ENCODE data around the gene PRDM15. TPM values are rescaled to one million over a fixed set of nuclear protein-coding genes. Genes with fewer than 3 reads are reported as not detected.

PRDM15 gene
- total and polyA plus RNA-seq, 4 donors, result 1.2 to 5.7 (median 2.1) TPM

DNA sequence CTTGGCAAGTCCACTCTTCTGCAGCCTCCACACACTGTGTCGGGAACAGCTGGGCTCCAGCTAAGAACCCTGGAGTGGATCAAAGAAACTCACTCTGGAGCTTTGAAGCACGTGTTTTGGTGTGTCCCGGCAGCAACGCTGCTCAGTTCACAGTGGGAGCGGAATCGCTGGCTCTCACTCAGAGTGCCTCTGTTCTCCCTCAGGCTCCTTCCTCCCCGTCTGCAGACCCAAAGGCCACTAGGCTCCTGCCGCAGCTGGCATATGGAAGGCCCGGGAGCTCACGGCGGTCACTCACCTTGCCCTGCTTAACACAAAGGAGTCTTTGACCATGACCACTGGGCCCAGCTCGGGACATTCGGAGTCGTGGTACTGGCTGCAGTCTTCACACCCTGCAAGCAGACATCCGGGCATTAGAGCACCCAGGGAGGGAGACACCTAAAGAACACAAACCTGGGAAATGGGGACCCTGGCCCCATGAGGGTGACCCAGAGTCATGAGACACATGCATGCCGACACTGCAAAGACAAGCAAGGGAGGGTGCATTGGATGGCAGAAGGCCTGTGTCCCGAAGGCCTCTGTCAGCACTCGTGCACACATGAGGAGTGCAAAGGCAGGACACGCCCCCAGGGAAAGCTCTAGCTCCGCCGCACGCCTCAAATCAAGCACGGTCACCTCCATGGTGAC lies 19.7 kb downstream of the PRDM15 start:
- DNase-seq (ENCODE audit: low spot score), result no peak
- H3K36me3 ChIP-seq (ENCODE audit: control insufficient read depth in 4 of 4, insufficient read depth in 3 of 4, low read depth in 1 of 4, low read length in 3 of 4), result peaks cover 0 to 18% (median 9%) of the 10 kb centered on the region in 4 donors
- H3K27me3 ChIP-seq (ENCODE audit: control insufficient read depth in 4 of 4, insufficient read depth in 4 of 4, low read length in 3 of 4), result no peaks in the 10 kb centered on the region
- no peak overlapping the region for H3K9ac ChIP-seq (ENCODE audit: low read depth in 1 of 2, low read length in 2 of 2)
- 98% methylated on average over 23 of the region's 23 CpGs for WGBS
- H3K9me3 ChIP-seq (ENCODE audit: control insufficient read depth in 4 of 4, low read length in 3 of 4), result no peaks in the 10 kb centered on the region
- TF ChIP-seq JUND (IDR thresholded peaks at IDR 0.05), result no peak
- no peak for TF ChIP-seq HNF4G (IDR thresholded peaks at IDR 0.05)
- TF ChIP-seq, protein P1, sequence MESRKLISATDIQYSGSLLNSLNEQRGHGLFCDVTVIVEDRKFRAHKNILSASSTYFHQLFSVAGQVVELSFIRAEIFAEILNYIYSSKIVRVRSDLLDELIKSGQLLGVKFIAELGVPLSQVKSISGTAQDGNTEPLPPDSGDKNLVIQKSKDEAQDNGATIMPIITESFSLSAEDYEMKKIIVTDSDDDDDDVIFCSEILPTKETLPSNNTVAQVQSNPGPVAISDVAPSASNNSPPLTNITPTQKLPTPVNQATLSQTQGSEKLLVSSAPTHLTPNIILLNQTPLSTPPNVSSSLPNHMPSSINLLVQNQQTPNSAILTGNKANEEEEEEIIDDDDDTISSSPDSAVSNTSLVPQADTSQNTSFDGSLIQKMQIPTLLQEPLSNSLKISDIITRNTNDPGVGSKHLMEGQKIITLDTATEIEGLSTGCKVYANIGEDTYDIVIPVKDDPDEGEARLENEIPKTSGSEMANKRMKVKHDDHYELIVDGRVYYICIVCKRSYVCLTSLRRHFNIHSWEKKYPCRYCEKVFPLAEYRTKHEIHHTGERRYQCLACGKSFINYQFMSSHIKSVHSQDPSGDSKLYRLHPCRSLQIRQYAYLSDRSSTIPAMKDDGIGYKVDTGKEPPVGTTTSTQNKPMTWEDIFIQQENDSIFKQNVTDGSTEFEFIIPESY (IDR thresholded peaks at IDR 0.05), result no peak
- TF ChIP-seq YY1 (IDR thresholded peaks at IDR 0.05), result no peak
- TF ChIP-seq TAF1 (conservative IDR thresholded peaks at IDR 0.05), result no peak
- TF ChIP-seq HNF4A (conservative IDR thresholded peaks at IDR 0.05), result no peak
- TF ChIP-seq, protein P2, sequence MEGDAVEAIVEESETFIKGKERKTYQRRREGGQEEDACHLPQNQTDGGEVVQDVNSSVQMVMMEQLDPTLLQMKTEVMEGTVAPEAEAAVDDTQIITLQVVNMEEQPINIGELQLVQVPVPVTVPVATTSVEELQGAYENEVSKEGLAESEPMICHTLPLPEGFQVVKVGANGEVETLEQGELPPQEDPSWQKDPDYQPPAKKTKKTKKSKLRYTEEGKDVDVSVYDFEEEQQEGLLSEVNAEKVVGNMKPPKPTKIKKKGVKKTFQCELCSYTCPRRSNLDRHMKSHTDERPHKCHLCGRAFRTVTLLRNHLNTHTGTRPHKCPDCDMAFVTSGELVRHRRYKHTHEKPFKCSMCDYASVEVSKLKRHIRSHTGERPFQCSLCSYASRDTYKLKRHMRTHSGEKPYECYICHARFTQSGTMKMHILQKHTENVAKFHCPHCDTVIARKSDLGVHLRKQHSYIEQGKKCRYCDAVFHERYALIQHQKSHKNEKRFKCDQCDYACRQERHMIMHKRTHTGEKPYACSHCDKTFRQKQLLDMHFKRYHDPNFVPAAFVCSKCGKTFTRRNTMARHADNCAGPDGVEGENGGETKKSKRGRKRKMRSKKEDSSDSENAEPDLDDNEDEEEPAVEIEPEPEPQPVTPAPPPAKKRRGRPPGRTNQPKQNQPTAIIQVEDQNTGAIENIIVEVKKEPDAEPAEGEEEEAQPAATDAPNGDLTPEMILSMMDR (IDR thresholded peaks at IDR 0.05; ENCODE audit: low read depth, low read length, missing input control), result no peak
- TF ChIP-seq, protein P3, sequence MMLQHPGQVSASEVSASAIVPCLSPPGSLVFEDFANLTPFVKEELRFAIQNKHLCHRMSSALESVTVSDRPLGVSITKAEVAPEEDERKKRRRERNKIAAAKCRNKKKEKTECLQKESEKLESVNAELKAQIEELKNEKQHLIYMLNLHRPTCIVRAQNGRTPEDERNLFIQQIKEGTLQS (IDR thresholded peaks at IDR 0.05), result no peak
- no peak overlapping the region for H3K4me3 ChIP-seq (ENCODE audit: low read depth in 1 of 3, low read length in 3 of 3)
- H3K27ac ChIP-seq (ENCODE audit: low read depth in 1 of 2, low read length in 2 of 2), result no peak overlapping the region
- H3K4me1 ChIP-seq (ENCODE audit: control insufficient read depth in 4 of 4, insufficient read depth in 4 of 4, low read length in 3 of 4), result peaks cover 0 to 4% (median 1%) of the 10 kb centered on the region in 4 donors

DNA sequence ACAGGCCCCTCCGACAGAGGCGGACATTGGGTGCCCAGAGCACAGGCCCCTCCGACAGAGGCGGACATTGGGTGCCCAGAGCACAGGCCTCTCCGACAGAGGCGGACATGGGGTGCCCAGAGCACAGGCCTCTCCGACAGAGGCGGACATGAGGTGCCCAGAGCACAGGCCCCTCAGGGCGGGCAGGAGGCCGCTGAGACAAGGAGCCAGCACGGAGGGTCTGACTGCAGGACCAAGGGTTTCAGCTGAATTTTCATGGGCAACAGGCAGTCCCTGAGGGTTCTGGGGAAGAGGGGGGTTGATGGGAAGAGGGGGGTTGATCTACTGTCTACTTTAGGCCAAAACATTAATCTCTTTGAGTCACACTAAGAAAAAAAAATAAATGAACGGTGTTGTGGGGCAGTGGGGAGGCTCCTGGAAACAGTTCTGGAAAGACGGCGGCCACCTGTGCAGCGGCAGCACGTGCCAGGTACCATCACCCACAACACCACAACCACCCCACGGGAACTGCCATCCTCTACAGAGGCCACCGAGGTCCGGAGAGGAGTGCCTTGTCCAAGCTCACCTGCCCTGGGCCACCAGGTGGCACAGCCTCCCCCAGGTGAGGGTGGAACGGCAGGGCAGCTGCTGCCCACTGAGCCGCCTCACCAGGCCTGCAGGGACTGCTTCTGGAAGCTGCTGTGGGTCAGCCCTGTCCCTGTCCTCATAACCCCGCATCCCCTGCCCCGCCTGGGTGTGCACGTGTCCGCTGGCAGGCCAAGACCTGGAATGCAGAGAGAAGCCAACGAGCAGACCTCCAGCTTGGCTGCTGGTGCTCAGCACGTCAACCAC lies 20.5 kb downstream of the PRDM15 start:
- no peaks in the 10 kb centered on the region for H3K27me3 ChIP-seq (ENCODE audit: control insufficient read depth in 4 of 4, insufficient read depth in 4 of 4, low read length in 3 of 4)
- no peak for DNase-seq (ENCODE audit: low spot score)
- H3K27ac ChIP-seq (ENCODE audit: low read depth in 1 of 2, low read length in 2 of 2), result no peak overlapping the region
- 96% methylated on average over 27 of the region's 27 CpGs for WGBS
- peaks cover 0 to 4% (median 1%) of the 10 kb centered on the region in 4 donors for H3K4me1 ChIP-seq (ENCODE audit: control insufficient read depth in 4 of 4, insufficient read depth in 4 of 4, low read length in 3 of 4)
- H3K36me3 ChIP-seq (ENCODE audit: control insufficient read depth in 4 of 4, insufficient read depth in 3 of 4, low read depth in 1 of 4, low read length in 3 of 4), result peaks cover 6 to 25% (median 12%) of the 10 kb centered on the region in 4 donors
- no peak overlapping the region for H3K4me3 ChIP-seq (ENCODE audit: low read depth in 1 of 3, low read length in 3 of 3)
- no peak overlapping the region for H3K9ac ChIP-seq (ENCODE audit: low read depth in 1 of 2, low read length in 2 of 2)
- H3K9me3 ChIP-seq (ENCODE audit: control insufficient read depth in 4 of 4, low read length in 3 of 4), result no peaks in the 10 kb centered on the region
- TF ChIP-seq YY1 (IDR thresholded peaks at IDR 0.05), result no peak
- TF ChIP-seq GABPA (IDR thresholded peaks at IDR 0.05 in 1 of 2, conservative IDR thresholded peaks at IDR 0.05 in 1 of 2), result no peak
- TF ChIP-seq, protein P4, sequence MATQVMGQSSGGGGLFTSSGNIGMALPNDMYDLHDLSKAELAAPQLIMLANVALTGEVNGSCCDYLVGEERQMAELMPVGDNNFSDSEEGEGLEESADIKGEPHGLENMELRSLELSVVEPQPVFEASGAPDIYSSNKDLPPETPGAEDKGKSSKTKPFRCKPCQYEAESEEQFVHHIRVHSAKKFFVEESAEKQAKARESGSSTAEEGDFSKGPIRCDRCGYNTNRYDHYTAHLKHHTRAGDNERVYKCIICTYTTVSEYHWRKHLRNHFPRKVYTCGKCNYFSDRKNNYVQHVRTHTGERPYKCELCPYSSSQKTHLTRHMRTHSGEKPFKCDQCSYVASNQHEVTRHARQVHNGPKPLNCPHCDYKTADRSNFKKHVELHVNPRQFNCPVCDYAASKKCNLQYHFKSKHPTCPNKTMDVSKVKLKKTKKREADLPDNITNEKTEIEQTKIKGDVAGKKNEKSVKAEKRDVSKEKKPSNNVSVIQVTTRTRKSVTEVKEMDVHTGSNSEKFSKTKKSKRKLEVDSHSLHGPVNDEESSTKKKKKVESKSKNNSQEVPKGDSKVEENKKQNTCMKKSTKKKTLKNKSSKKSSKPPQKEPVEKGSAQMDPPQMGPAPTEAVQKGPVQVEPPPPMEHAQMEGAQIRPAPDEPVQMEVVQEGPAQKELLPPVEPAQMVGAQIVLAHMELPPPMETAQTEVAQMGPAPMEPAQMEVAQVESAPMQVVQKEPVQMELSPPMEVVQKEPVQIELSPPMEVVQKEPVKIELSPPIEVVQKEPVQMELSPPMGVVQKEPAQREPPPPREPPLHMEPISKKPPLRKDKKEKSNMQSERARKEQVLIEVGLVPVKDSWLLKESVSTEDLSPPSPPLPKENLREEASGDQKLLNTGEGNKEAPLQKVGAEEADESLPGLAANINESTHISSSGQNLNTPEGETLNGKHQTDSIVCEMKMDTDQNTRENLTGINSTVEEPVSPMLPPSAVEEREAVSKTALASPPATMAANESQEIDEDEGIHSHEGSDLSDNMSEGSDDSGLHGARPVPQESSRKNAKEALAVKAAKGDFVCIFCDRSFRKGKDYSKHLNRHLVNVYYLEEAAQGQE (IDR thresholded peaks at IDR 0.05), result no peak
- TF ChIP-seq, protein P2 (IDR thresholded peaks at IDR 0.05; ENCODE audit: low read depth, low read length, missing input control), result no peak
- no peak for TF ChIP-seq FOXA1 (IDR thresholded peaks at IDR 0.05)
- TF ChIP-seq SP1 (IDR thresholded peaks at IDR 0.05), result no peak
- no peak for TF ChIP-seq EGR1 (IDR thresholded peaks at IDR 0.05; ENCODE audit: low read depth in 2 of 2)
- TF ChIP-seq TAF1 (conservative IDR thresholded peaks at IDR 0.05), result no peak
- no peak for TF ChIP-seq RXRA (IDR thresholded peaks at IDR 0.05)
- TF ChIP-seq RAD21 (IDR thresholded peaks at IDR 0.05), result no peak
- no peak for TF ChIP-seq HNF4A (conservative IDR thresholded peaks at IDR 0.05)
- TF ChIP-seq, protein P3 (IDR thresholded peaks at IDR 0.05), result no peak
- TF ChIP-seq NR2F2 (IDR thresholded peaks at IDR 0.05), result no peak
- TF ChIP-seq, protein P1 (IDR thresholded peaks at IDR 0.05), result no peak
- TF ChIP-seq FOXA2 (IDR thresholded peaks at IDR 0.05), result no peak

All from liver (tissue), 9 donors.